Stimulated activated CD4-positive, alpha-beta T cell treated with anti-CD3 and anti-CD28 coated beads, Interleukin-12 subunit alpha, Interleukin-12 subunit beta, amount 100 ng/mL, for 4 hours (primary cell): ENCODE measurements around the gene ACSS1.
A peak's percentile ranks its signal among the peaks of the same experiment; 100 is the strongest.
"Not testable (repeated sequence)": the region's sequence is repeated elsewhere in the genome, so short reads cannot be mapped to it uniquely, and the experiment has no call there.

Source experiments
- DNase-seq: peaks from one replicate; pipeline ENCODE4 v3.0.0-alpha.2; 2020

Gene ACSS1

GRCh38 chr20:25008388-25009217 lies 49.3 kb downstream of the ACSS1 start:
- no peak for DNase-seq

- no peak for DNase-seq
Observed at GRCh38 chr20:25007491-25008305, 50.2 kb downstream of the ACSS1 start.

- DNase-seq: no peak
Observed at GRCh38 chr20:25006431-25007167, 51.3 kb downstream of the ACSS1 start.

- DNase-seq: no peak
Observed at GRCh38 chr20:25005661-25006060, 52.3 kb downstream of the ACSS1 start.

- DNase-seq: no peak
Observed at GRCh38 chr20:25005220-25005619, 52.7 kb downstream of the ACSS1 start.

- no peak for DNase-seq
Observed at GRCh38 chr20:25003002-25003401, 54.9 kb downstream of the ACSS1 start.

GRCh38 chr20:25001323-25001722 lies 56.6 kb downstream of the ACSS1 start:
- DNase-seq: not testable (repeated sequence)

GRCh38 chr20:25000268-25000801 lies 57.6 kb downstream of the ACSS1 start:
- DNase-seq: no peak

- DNase-seq: no peak
Observed at GRCh38 chr20:24999568-24999967, 58.4 kb downstream of the ACSS1 start.

- no peak for DNase-seq
Observed at GRCh38 chr20:24998631-24999445, 59.1 kb downstream of the ACSS1 start.

- DNase-seq: no peak
Observed at GRCh38 chr20:24998121-24998520, 59.8 kb downstream of the ACSS1 start.

GRCh38 chr20:24996449-24997377 lies 61.2 kb downstream of the ACSS1 start:
- no peak for DNase-seq

- DNase-seq: no peak
Observed at GRCh38 chr20:24995741-24996448, 62.0 kb downstream of the ACSS1 start.

- peak; percentile 75 for DNase-seq
Observed at GRCh38 chr20:24994470-24995368, 63.2 kb downstream of the ACSS1 start.

GRCh38 chr20:24994186-24994465 lies 63.8 kb downstream of the ACSS1 start:
- DNase-seq: no peak

GRCh38 chr20:24993337-24994185 lies 64.4 kb downstream of the ACSS1 start:
- no peak for DNase-seq

- peak; percentile 97 for DNase-seq
Observed at GRCh38 chr20:24992487-24993205, 65.3 kb downstream of the ACSS1 start, which contains the start of gene APMAP. Gene APMAP (minus strand): TSS chr20:24992751. CDS start chr20:24992688, 63 bp downstream.
